Measurements from ENCODE around the gene KRTAP12-1. TPM values are rescaled to one million over a fixed set of nuclear protein-coding genes. Genes with fewer than 3 reads are reported as not detected.

Gene KRTAP12-1
- total and polyA plus RNA-seq, 2 donors (not counting 3 experiments of a cell fraction or from before 2014, with no cell fraction given) = not detected

DNA sequence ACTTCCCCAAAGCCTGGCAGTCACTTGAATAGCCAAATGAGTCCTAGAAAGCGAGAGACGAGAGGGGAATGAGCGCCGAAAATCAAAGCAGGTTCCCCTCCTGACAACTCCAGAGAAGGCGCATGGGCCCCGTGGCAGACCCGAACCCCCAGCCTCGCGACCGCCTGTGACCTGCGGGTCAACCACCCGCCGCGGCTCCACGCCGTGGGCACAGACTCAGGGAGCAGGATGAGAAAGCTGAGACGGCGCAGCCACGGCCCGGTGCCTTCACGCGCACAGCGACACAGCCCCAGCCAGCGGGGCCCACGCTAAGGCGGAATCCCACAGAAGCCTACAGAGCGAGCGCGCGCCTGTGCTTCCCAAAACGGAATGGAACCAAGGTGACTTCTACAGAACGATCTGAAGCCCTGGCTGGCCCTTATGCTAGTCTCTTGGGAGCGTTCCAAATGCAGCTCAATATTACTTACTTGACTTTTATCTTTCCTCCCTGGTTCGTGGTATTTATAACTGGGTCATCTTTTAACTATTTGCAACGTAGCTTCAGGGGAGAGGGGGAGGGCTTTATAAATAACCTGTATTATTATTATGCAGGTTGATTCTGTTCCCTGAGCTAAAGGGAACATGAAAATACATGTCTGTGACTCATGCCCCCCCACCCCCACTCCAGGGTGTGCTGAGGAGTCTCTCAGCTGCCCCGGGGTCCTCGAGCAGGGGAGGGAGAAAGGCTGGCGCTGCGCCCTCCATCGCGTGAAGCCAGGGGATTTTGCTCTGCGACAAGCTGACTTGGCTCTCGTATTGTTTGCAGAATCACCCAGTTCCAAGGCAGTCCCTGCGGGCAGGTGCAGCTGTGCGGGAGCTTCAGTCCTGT lies 27.7 kb upstream of the KRTAP12-1 start:
- Histone ChIP-seq H3K27ac (ENCODE audit: insufficient read depth, low read depth, low read length) (no peak overlapping the region), H3K36me3 (ENCODE audit: control insufficient read depth in 2 of 2, extremely low read depth in 1 of 2, insufficient read depth in 2 of 2, low read length in 2 of 2) (no peaks in the 10 kb centered on the region), H3K79me2 (ENCODE audit: control insufficient read depth, insufficient read depth, low read length) (no peaks in the 10 kb centered on the region), H3K4me2 (ENCODE audit: insufficient read depth, low read length) (no peak overlapping the region), H3K27me3 (ENCODE audit: control insufficient read depth in 2 of 2, insufficient read depth in 2 of 2, low read length in 2 of 2) (peaks cover 79 to 84% of the 10 kb centered on the region in 2 experiments), H3K9me1 (replicated peaks; ENCODE audit: control insufficient read depth, extremely low read depth, insufficient read depth, low read length) (no peaks in the 10 kb centered on the region), H4K20me1 (replicated peaks; ENCODE audit: control insufficient read depth, extremely low read depth, insufficient read depth, low read length) (no peaks in the 10 kb centered on the region), H3K4me3 (replicated peaks in 1 of 3; ENCODE audit: insufficient read depth in 1 of 3, low read depth in 1 of 3, low read length in 3 of 3) (no peak overlapping the region), H3K9me3 (replicated peaks; ENCODE audit: control insufficient read depth, insufficient read depth, low read length) (no peaks in the 10 kb centered on the region), H3K9ac (replicated peaks; ENCODE audit: extremely low read depth, insufficient read depth, low read length) (no peak overlapping the region), H3K4me1 (ENCODE audit: control insufficient read depth, extremely low read depth, insufficient read depth, low read length) (peaks cover 5% of the 10 kb centered on the region), H2AFZ (ENCODE audit: low read depth, low read length) (no peak overlapping the region)
- dilution Hi-C loops (cut with MboI; ENCODE audit: extremely low pct_ligation_motif_present, low sequenced_read_pairs) (no loop called here), intact Hi-C loops (cut with micrococcal nuclease) (no loop called here)
- TF ChIP-seq GATA2 (IDR thresholded peaks at IDR 0.05; ENCODE audit: insufficient read depth, insufficient read length, low read depth, low read length) = no peak
- no peak for TF ChIP-seq FOS (IDR thresholded peaks at IDR 0.05; ENCODE audit: borderline replicate concordance, insufficient read depth, low read length)
- TF ChIP-seq JUN (IDR thresholded peaks at IDR 0.05; ENCODE audit: borderline replicate concordance, insufficient read depth, insufficient read length, low read depth) = no peak
- TF ChIP-seq, protein P1, sequence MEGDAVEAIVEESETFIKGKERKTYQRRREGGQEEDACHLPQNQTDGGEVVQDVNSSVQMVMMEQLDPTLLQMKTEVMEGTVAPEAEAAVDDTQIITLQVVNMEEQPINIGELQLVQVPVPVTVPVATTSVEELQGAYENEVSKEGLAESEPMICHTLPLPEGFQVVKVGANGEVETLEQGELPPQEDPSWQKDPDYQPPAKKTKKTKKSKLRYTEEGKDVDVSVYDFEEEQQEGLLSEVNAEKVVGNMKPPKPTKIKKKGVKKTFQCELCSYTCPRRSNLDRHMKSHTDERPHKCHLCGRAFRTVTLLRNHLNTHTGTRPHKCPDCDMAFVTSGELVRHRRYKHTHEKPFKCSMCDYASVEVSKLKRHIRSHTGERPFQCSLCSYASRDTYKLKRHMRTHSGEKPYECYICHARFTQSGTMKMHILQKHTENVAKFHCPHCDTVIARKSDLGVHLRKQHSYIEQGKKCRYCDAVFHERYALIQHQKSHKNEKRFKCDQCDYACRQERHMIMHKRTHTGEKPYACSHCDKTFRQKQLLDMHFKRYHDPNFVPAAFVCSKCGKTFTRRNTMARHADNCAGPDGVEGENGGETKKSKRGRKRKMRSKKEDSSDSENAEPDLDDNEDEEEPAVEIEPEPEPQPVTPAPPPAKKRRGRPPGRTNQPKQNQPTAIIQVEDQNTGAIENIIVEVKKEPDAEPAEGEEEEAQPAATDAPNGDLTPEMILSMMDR (IDR thresholded peaks at IDR 0.05; ENCODE audit: extremely low read depth in 1 of 2, insufficient read depth in 1 of 2, low read depth in 1 of 2, low read length in 2 of 2) = no peak
- no peak for TF ChIP-seq POLR2A (IDR thresholded peaks at IDR 0.05; ENCODE audit: low read depth, low read length)
- TF ChIP-seq, protein P2, sequence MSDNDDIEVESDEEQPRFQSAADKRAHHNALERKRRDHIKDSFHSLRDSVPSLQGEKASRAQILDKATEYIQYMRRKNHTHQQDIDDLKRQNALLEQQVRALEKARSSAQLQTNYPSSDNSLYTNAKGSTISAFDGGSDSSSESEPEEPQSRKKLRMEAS (IDR thresholded peaks at IDR 0.05; ENCODE audit: insufficient read depth, insufficient read length) = no peak
- TF ChIP-seq EZH2 (IDR thresholded peaks at IDR 0.05; ENCODE audit: borderline replicate concordance, low read depth, low read length, severe bottlenecking) = peak; percentile 62
- TF ChIP-seq MYC (IDR thresholded peaks at IDR 0.05; ENCODE audit: low read depth, low read length) = no peak
- FAIRE-seq (no peak), DNase-seq (ENCODE audit: low read depth, low spot score) (no peak)
- POLR2A ChIA-PET = no interaction called here
- CTCF ChIA-PET = interaction anchor here (1.1 to 1.7 kb wide), 2 partner anchors 84 to 223 kb away, joined by 3 to 10 read pairs; no protein-coding TSS in a partner anchor
- no TSS peak for BruUV-seq (replicated peaks)
